GM15510 (cell line): ENCODE data around the gene CKS1B.
A peak's percentile ranks its signal among the peaks of the same experiment; 100 is the strongest.

Source experiments
- POLR2A ChIP-seq: IDR thresholded peaks from 3 replicates; pipeline ENCODE4 v1.6.1; 2011; ENCODE audit warnings: borderline replicate concordance; ENCODE audit not compliant: insufficient read length; ENCODE audit errors: extremely low read depth

CKS1B gene

DNA sequence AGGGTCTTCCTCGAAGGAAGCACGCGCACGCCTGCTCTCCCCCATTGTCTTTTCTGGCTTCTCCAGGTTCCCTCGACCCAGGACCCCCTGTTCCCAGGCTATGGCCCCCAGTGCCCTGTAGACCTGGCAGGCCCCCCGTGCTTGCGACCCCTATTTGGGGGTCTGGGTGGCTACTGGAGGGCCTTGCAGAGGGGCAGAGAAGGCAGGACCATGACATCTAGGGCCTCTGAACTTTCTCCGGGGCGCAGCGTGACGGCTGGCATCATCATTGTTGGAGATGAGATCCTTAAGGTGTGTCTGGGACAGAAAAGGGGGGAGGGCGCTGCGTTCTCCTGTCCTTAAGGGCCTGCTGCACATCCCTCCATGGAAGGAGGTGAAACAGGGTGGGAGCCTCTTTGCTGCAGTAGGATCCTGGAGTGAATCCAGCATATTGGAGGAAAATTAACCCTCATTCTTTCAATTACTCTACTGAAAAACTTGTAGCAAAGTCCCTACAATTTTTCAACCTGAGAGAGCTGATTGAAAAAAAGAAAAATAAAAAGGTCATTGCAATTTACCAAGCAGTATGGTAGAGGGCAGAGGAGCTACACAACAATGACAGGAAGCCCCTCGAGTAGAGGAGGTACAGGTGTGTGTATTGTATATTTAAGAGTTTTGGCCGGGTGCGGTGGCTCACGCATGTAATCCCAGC, 9.4 kb downstream of the CKS1B start:
- no peak for TF ChIP-seq POLR2A

DNA sequence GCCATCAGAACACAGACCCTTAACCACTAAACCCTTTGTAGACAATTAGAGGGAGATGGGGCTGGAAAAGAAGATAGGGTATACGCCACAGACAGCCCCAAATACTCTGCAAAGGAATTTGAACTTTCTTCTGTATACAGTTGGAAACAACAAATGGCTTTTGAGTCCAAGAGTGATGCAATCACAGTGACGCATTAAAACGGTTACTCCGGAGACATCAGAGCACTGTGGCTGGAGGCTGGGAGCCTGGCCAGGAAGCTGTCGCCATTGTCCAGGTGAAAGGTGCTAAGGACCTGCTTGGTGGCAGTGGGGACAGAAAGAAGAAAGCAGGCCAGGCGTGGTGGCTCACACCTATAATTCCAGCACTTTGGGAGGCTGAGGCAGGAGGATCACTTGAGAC, 12.8 kb downstream of the CKS1B start:
- TF ChIP-seq POLR2A, result no peak

DNA sequence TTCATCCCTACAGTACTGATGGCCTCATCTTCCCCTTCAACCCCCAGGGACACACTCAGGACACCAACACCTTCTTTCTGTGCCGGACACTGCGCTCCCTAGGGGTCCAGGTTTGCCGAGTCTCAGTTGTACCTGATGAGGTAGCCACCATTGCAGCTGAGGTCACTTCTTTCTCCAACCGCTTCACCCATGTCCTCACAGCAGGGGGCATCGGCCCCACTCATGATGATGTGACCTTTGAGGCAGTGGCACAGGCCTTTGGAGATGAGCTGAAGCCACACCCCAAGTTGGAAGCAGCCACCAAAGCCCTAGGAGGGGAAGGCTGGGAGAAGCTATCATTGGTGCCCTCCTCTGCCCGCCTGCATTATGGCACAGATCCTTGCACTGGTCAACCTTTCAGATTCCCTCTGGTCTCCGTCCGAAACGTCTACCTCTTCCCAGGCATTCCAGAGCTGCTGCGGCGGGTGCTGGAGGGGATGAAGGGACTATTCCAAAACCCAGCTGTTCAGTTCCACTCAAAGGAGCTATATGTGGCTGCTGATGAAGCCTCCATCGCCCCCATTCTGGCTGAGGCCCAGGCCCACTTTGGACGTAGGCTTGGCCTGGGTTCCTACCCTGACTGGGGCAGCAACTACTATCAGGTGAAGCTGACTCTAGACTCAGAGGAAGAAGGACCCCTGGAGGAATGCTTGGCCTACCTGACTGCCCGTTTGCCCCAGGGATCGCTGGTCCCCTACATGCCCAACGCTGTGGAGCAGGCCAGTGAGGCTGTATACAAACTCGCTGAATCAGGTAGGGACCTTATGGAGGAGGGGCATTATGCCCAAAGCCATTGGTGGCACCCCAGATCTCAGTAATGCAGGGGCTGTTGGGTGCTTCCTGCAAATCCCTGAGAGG, 13.8 kb downstream of the CKS1B start:
- TF ChIP-seq POLR2A, result no peak

DNA sequence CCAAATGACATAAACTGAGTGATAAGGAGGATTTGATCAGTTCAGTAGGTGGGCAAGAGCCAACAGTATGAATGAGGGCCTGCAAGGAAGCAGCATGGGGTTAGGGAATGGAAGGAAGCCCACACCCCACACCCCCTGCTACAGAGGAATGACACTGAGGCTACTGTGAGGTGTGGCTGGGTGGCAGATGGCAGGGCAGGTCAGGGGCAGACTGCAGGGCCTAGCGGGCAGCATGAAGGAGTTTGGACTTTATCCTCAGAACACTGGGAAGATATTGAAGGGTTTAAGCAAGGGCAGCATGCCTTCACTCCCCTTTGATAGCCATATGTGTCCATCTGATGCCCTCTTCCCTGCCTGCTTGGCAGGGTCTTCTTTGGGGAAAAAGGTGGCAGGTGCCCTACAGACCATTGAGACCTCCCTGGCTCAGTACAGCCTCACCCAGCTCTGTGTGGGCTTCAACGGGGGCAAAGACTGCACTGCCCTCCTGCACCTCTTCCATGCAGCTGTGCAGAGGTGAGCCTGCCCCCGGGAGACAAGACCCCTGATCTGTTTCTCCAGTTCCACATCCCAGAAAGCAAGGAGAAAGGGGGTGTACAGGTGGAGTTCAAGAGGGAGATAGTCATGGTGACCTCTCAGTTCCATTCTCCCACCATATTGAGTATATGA, 14.8 kb downstream of the CKS1B start:
- no peak for TF ChIP-seq POLR2A

DNA sequence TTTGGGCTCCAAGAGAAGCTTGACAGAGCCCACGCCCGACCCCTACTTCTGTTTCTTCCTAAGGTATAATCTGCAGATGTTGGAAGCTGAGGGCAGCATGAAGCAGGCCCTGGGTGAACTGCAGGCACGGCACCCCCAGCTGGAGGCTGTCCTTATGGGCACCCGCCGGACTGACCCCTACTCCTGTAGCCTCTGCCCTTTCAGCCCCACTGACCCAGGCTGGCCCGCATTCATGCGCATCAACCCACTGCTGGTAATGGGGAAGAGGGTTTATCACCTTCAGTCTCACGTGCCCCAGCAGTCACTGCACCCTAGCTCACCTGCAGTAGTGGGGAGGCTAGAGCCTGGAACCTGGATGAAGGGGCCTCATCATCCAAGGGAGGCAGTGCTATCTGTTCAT, 15.8 kb downstream of the CKS1B start:
- no peak for TF ChIP-seq POLR2A

DNA sequence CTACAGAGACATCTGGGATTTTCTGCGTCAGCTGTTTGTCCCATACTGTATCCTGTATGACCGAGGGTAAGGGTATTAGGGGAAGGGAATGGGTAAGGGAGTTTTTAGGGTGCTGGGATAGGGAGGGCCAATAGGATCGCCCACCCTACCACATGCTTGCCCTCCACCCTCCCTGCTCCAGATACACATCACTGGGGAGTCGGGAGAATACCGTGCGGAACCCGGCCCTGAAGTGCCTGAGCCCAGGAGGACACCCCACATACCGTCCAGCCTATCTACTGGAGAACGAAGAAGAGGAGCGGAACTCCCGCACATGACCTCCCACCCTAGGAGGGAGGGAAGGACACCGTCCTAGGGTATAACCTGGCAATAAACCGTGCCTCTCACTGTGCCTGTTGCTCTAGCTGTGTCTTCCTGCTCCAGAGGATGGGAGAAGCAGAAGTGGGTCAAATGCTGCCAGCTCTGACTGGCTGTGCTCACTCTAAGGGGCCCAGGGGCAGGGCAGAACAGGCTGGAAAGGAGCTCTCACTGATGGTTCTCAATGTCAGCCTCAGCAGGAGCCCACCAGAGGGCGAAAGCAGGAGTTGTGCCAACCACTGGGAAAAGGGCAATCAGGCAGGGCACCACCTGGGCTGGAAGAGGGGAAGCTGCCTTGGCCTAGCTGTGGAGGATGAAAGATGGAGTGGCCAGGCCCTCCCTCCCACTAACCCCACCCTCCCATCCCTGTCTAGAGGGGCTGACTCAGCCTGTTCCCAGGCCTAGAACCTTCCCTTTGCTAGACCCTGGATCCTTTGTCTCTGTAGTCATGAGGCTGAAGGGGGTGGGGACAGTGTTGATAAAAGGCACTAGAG, 18.5 kb downstream of the CKS1B start:
- no peak for TF ChIP-seq POLR2A

DNA sequence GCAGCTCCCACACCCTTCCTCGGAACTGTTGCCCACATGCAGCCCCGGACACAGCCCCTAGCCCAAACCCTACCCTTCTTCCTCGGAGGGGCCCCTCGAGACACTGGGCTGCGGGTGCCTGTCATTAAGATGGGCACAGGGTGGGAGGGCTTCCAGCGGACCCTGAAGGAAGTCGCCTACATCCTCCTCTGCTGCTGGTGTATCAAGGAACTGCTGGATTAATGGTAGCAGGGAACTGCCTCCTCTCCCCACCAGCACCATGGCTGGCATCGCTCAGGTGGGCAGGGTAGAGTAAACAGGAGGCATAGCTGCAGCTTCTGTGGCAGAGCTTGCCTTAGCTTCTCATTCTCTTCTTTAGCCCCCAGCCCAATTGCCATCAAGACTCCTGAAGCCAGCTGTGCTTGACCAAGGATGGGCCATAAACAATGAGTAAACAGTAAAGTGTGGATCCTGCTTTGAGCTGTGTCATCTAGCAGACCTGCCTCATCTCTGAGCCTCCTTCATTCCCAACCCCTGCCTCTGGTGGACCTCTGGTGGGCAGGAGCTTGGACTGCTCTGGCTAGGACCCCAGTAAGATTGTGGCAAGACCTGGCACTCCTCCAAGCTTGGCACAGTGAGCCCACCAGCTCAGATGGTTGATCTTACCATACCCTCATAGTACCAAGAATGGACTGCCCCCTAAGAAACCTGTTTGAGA, 19.2 kb downstream of the CKS1B start, which contains the start of gene LENEP:
LENEP (plus strand) TSS at position 15 of the 697 bp plus-strand sequence; CDS start at position 37, 22 bp downstream.
- no peak for TF ChIP-seq POLR2A

DNA sequence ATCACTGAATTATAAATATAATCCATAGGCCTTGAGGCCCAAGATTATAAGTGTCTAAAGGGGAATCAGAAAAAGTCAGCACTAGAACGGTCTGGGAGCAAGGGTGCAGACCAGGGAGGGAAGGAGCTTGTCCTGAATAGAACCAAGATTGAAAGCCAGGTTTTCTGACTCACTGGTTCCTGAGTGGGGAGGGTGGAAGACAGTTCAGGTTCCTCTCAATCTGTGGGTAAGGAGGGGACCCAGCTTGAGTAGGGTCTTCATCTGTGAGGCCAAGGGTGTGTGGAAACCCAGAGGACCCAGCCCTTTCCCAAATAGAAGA, 19.7 kb downstream of the CKS1B start:
- TF ChIP-seq POLR2A, result no peak

DNA sequence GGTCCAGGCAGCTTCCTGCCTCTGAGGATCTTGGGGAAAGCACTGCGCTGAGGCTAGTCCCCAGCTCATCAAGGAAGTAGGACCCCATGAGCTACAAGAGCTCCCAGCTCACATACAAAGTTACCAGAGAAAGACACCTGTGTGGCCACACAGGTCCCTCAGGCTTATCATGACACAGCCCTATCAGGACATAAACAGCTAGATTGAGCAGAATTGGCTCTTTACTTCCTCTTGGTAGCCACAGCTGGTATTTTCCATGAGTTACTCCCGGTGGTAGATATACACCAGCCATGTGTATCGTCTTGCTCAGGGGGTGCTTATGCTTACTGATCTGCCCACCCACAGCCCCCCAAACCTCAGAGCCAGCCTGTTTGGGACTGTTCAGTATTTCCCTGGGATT, 20.1 kb downstream of the CKS1B start:
- TF ChIP-seq POLR2A, result no peak

DNA sequence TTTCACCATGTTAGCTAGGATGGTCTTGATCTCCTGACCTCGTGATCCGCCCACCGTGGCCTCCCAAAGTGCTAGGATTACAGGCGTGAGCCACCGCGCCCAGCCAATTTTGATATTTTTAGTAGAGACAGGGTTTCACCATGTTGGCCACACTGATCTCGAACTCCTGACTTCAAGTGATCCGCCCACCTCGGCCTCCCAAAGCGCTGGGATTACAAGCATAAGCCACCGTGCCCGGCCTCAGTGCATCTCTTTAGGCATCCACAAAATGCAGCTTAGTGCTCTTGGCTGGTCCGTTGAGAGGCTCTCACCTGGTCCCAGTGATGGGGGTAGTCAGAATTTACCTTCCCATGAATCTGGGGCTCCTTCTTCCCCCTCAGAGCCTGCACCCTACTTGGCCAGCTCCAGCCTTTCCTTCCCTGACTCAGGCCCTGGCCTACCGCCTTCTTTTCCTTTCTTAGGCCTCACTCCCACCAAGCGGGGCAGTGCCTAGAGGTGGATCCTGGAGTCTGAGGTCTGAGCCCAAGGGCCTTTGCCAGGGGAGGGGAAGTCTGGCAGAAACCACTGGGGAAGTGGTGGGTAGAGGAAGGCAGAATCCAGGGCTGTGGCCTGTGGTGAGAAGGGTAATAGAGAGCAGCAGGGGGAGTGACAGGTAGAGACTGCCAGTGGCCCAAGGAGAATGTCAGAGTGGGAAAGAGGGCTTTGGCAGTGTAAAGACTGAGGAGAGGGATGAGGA, 22.7 kb downstream of the CKS1B start:
- no peak for TF ChIP-seq POLR2A

DNA sequence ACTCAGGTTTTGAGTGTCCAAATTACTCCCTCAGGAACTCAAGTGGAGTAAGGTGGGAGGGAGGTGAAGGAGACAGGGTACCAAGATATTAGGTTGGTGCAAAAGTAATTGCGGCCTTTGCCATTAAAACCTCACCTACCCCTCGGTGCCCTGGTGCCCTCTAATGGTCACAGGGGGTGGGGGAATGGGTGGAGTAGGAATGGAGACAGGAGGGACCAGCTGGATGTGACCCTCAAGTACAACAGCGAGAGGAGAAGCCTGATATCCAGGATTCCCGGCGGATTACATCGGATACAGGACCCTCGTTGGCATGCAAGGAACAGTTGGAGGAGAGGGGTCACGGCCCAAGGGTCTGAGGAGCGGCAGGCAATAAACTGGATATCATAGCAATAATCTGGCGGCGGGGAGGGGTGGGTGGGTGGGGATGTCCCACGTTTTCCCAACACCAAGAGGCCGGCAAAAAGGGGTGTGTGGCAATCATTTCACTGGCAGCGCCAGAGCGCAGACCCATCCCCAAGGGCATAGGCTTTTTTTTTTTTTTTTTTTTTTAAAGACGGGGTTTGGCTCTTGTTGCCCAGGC, 23.8 kb downstream of the CKS1B start:
- no peak for TF ChIP-seq POLR2A

DNA sequence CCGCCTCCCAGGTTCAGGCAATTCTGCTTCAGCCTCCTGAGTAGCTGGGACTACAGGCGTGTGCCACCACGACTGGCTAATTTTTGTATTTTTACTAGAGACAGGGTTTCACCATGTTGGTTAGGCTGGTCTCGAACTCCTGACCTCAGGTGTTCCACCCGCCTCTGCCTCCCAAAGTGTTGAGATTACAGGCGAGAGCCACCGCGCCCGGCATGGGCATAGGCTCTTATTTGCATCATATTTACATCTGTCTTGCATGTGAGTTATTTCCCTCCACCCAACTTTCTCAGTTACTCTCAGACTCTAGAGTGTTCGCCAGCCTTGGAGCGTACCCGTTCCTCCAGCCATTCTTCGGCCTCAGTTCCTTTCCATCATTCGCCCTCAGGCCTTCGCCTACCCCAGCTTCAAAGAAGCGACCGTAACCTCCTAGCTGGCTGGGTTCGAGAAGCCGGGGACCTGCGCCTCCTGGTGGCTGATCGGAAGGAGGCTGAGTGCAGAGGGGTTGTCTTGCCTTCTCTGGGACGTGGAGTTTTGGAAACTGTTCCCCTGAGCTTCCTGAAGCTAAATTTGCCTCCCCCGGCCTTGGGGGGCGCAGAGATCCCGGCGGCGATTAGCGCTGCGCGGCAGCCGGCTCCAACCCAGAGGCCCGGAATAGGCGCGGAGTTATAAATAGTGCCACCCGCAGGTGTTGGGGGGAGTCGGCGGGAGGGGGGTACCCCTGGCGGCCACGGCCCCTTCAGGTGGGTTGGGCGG, 24.5 kb downstream of the CKS1B start:
- TF ChIP-seq POLR2A, result peak; percentile 44
